Endothelial cell (in vitro differentiated cells): ENCODE measurements around the gene LAYN. TPM values are rescaled to one million over a fixed set of nuclear protein-coding genes. Genes with fewer than 3 reads are reported as not detected.

ENCODE experiments used
- DNase-seq: peaks from one replicate; pipeline ENCODE4 v3.0.0; 2021; ENCODE audit warnings: low spot score
- H3K27ac Mint-ChIP-seq: one replicate; pipeline ENCODE4 v1.8.0; 2021; ENCODE audit warnings: mixed read lengths, inconsistent platforms; ENCODE audit not compliant: unreplicated experiment
- H3K27me3 Mint-ChIP-seq: one replicate; pipeline ENCODE4 v1.8.0; 2021; ENCODE audit warnings: mild to moderate bottlenecking, moderate library complexity, mixed read lengths, inconsistent platforms; ENCODE audit not compliant: unreplicated experiment
- H3K36me3 Mint-ChIP-seq: one replicate; pipeline ENCODE4 v1.8.0; 2021; ENCODE audit warnings: mild to moderate bottlenecking, low read depth, mixed read lengths, inconsistent platforms; ENCODE audit not compliant: unreplicated experiment
- H3K4me1 Mint-ChIP-seq: one replicate; pipeline ENCODE4 v1.8.0; 2021; ENCODE audit warnings: mild to moderate bottlenecking, mixed read lengths, inconsistent platforms; ENCODE audit not compliant: unreplicated experiment
- H3K4me3 Mint-ChIP-seq: one replicate; pipeline ENCODE4 v1.8.0; 2021; ENCODE audit warnings: mild to moderate bottlenecking, mixed read lengths, inconsistent platforms; ENCODE audit not compliant: unreplicated experiment
- H3K9me3 Mint-ChIP-seq: one replicate; pipeline ENCODE4 v1.8.0; 2021; ENCODE audit warnings: mixed read lengths, inconsistent platforms; ENCODE audit not compliant: unreplicated experiment
- total RNA-seq: library from RNA; stranded (reverse); fragmentation: NEBNext Ultra II Directional; extraction: Animal tissue kit (Norgen Biotek cat#: 25700); gene quantifications from one replicate; pipeline ENCODE4 v1.2.1, GENCODE V29; 2021; ENCODE audit not compliant: unreplicated experiment
- TF ChIP-seq, protein P1 (sequence below): fragments of 200-600 bp; sonication (generic); IDR thresholded peaks from one replicate; pipeline ENCODE4 v1.5.0; 2021; ENCODE audit warnings: antibody characterized with exemption; ENCODE audit not compliant: unreplicated experiment

The LAYN gene
- total RNA-seq, 1 donor from 2014 or later, result 26.2 TPM

DNA sequence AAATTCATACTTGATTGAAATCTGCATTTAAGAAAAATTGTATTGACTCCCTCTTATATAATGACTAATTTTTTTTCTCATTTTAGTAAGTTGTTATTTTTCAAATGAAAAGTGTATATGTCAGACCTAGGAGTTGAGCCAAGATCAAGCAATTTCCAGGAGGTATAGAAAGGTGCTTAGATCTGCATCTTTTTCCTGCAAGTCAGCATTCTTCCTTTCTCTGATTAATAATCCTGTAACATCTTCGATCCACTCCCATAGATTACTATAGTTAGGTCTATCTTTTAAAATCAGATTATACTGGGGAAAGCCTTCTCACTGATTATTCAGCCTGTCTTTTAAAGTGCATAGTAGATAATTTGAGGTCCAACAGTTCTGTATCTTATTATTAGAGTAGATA lies 13.2 kb upstream of the LAYN start:
- TF ChIP-seq, protein P1, sequence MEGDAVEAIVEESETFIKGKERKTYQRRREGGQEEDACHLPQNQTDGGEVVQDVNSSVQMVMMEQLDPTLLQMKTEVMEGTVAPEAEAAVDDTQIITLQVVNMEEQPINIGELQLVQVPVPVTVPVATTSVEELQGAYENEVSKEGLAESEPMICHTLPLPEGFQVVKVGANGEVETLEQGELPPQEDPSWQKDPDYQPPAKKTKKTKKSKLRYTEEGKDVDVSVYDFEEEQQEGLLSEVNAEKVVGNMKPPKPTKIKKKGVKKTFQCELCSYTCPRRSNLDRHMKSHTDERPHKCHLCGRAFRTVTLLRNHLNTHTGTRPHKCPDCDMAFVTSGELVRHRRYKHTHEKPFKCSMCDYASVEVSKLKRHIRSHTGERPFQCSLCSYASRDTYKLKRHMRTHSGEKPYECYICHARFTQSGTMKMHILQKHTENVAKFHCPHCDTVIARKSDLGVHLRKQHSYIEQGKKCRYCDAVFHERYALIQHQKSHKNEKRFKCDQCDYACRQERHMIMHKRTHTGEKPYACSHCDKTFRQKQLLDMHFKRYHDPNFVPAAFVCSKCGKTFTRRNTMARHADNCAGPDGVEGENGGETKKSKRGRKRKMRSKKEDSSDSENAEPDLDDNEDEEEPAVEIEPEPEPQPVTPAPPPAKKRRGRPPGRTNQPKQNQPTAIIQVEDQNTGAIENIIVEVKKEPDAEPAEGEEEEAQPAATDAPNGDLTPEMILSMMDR, result no peak
- Mint-ChIP-seq H3K36me3 (no peaks in the 10 kb centered on the region), H3K27ac (no peak overlapping the region), H3K4me3 (no peak overlapping the region), H3K4me1 (peaks cover 10% of the 10 kb centered on the region), H3K27me3 (peaks cover 5% of the 10 kb centered on the region), H3K9me3 (no peaks in the 10 kb centered on the region)
- DNase-seq, result no peak

DNA sequence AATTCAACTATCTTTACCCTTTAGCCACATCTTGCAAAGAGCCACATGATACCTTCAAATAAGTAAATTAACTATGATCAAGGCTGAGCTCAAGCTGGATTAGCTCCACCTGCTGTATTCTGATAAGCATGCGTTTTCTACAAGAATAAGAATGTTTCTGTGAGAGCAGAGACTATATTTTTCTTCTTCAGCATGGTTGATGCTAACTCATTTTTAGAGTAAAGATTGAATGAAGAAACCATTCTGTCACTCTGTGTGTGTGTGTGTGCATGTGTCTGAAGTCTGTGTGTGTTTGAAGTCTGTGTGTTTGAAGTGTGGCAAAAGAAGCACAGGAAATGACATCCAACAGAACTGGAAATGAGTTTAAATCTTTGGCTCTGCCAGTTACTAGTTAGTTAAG lies 12.0 kb upstream of the LAYN start:
- H3K4me3 Mint-ChIP-seq, result no peak overlapping the region
- no peak for DNase-seq

DNA sequence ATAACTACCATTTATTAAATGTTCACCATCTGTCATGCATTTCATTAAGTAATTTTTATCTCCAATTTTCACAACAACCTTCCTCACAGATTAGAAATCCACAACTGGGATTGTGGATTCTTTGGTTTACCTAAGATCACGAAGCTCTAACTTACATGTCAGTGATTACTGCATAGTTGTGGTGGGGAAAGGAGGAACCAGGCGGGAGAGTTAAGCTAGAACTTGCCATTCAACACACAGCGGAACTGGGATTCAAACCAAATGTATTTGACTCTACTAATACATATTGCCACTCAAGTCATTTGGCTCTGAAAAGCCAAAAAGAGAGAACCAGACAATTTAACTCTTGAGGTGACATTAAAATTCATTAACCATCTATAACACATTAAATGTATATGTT lies 10.4 kb upstream of the LAYN start:
- no peak overlapping the region for H3K4me3 Mint-ChIP-seq
- H3K9me3 Mint-ChIP-seq, result no peaks in the 10 kb centered on the region
- H3K36me3 Mint-ChIP-seq, result no peaks in the 10 kb centered on the region
- no peak for DNase-seq
- peaks cover 10% of the 10 kb centered on the region for H3K4me1 Mint-ChIP-seq
- TF ChIP-seq, protein P1, result no peak
- no peaks in the 10 kb centered on the region for H3K27me3 Mint-ChIP-seq
- H3K27ac Mint-ChIP-seq, result no peak overlapping the region

More for the DNA sequence above, 12.0 kb upstream of the LAYN start:
- Mint-ChIP-seq H3K4me1 (peaks cover 10% of the 10 kb centered on the region), H3K27ac (no peak overlapping the region), H3K9me3 (no peaks in the 10 kb centered on the region), H3K36me3 (no peaks in the 10 kb centered on the region), H3K27me3 (peaks cover 2% of the 10 kb centered on the region)
- TF ChIP-seq, protein P1, result no peak

DNA sequence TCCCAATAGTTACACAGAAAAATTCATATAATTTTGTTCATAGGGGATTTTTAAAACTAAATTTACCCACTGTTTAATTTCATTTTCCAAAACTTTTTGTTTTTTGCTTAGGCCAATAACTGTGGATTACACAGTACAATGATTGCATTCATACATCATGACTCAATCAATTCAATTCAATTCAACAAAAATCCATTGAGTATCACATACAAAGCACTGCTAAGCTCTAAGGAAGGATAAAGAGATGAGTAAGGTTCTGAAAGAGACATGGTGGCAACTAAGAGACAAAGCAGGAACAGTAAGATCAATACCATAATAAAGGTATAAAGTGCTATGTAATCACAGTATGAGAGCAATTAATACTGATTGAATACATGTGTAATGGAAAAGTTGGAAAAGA lies 9.4 kb upstream of the LAYN start:
- H3K4me3 Mint-ChIP-seq, result no peak overlapping the region
- peaks cover 9% of the 10 kb centered on the region for H3K4me1 Mint-ChIP-seq
- DNase-seq, result no peak
- H3K36me3 Mint-ChIP-seq, result no peaks in the 10 kb centered on the region
- no peaks in the 10 kb centered on the region for H3K27me3 Mint-ChIP-seq
- H3K9me3 Mint-ChIP-seq, result no peaks in the 10 kb centered on the region
- TF ChIP-seq, protein P1, result no peak
- no peak overlapping the region for H3K27ac Mint-ChIP-seq

DNA sequence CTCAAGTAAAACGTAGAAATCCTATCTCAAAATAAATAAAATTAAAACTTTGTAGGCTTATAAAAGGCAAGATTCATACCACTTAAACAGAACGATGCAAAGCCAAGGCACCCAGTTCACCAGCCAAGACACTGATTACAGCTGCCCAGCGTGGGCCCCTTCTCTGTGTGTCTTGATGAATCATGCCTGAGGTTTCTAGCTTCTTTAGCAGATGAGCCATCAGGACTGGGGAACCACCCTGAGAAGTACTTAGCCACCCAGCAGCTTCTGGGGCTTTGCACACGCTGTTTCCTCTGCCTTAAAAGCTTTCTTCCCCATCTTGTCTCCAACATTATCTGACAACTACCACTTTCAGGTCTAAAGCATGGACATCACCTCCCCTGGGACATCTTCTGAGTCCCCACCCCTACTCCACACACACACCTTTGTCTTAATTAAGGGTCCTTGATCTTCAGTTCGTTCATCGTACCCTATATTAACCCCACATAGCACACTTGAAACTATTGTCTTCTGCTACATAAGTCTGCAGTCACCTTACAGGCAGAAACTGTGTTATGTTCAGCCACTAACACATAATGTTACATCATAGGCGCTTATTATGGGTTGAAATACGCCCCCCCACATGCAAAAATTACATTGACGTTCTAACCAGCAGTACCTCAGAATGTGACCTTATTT lies 8.7 kb upstream of the LAYN start:
- Mint-ChIP-seq H3K9me3 (no peaks in the 10 kb centered on the region), H3K4me3 (no peak overlapping the region), H3K4me1 (peaks cover 5% of the 10 kb centered on the region), H3K36me3 (no peaks in the 10 kb centered on the region), H3K27me3 (no peaks in the 10 kb centered on the region), H3K27ac (no peak overlapping the region)
- no peak for DNase-seq
- TF ChIP-seq, protein P1, result no peak
